NCI-H2107 treated with DMSO at 0.1 percent for 48 hours (cell line): ENCODE data around the gene TBC1D22A.

Experiments used
- DNase-seq: peaks from one replicate; lab custom pipeline; 2025; ENCODE audit not compliant: unreplicated experiment; lab: John Stamatoyannopoulos, UW

TBC1D22A gene, protein sequence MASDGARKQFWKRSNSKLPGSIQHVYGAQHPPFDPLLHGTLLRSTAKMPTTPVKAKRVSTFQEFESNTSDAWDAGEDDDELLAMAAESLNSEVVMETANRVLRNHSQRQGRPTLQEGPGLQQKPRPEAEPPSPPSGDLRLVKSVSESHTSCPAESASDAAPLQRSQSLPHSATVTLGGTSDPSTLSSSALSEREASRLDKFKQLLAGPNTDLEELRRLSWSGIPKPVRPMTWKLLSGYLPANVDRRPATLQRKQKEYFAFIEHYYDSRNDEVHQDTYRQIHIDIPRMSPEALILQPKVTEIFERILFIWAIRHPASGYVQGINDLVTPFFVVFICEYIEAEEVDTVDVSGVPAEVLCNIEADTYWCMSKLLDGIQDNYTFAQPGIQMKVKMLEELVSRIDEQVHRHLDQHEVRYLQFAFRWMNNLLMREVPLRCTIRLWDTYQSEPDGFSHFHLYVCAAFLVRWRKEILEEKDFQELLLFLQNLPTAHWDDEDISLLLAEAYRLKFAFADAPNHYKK

DNA sequence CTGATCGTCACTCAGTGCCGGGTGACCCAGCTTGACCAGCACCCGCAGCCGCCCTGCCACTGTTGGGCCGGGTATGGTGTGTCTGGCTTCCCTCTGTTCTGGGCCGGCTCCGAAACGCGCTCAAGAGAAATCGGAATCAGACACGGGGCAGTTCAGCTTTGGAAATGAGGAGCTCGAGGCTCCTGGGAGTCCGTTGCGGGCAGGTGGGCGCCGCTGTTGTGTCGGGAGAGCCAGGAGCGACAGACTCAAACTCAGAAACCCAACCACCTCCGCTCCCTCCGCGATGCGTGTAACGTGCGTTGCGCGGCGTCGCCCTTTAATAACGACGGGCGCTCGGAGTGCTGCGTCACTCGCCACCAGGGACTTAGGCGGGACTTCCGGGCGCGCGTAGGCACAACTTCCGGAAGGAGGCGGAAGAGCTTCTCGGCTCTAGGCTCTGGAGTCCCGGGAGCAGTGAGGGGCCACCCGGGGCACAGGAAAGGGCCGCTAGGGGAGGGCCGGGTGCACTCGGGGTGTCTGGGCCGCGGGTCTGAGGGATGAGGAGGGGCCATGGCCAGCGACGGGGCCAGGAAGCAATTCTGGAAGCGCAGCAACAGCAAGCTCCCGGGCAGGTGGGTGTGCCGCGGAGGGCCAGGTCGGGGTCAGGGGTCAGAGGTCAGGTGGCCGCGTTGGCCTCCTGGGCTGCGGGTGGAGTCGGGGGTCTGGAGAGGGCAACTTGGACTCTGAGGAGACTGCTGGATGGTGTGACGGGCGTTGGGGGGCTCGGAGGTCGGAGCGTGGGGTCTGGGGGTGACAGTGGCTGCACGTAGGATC is at the start of gene TBC1D22A:
TSS of gene TBC1D22A (plus strand) at position 413 of the 813 bp plus-strand sequence. CDS start at position 550, 137 bp downstream.
- peak; percentile 24 for DNase-seq

DNA sequence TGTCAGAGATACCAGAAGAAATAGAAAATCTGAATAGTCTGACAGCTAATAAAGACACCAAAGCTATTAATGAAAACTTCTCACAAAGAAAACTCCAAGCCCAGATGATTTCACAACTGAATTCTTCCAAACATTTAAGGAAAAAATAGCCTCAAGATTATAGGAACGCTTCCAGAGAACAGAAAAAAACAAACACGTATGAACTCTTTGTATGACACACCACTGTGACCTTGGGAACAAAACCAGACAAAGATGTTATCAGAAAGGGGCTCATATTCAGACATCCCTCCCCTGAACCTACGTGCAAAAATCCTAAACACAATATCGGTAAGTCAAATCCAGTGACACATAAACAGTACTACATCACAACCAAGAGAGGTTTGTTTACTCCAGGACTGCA is 47.9 kb upstream of the TBC1D22A start:
- DNase-seq = no peak

DNA sequence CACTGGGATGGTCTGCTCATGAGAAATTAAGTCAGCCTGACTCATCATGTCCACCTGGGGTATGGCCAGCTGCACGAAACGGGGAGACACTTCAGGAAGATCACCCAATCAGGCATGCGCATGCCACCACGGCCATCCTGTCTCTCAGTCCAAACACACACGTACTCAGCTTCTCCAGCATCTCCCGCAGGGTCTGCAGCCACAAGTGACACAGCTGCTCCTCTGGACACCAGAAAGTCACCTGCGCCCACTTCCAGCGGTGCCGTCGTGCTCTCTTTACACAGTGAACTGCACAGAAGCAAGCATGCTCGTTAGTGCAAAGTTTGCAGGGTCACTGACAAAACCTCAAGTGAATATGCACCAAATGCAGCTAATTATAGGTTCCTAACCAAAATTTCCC is 42.5 kb upstream of the TBC1D22A start:
- no peak for DNase-seq

DNA sequence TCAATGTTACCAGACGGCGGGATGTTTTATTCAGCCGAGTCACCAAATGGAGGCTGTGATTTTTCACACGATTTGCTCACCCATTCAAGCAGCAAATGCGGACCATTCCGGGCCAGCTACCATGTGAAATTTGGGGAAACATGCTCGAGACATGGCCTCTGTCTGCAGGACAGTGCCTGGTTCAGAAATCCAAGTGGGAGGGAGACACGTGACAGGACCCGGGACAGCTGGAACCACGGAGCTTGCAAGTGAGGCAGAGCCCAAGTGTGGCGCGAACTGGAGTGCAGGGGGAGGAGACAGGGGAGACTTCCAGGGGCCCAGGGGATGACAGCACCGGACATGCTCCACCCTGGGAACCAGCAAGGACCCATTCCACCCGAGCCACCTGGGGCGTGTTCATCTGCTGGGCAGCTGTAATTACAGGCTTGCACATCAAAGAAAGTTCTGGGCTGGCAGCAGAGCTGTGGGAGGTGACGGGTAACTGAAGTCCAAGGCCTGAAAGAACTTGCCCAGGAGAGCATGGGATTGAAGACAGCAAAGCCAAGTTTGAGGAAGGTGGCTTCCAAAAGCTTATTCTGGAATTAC is 40.9 kb upstream of the TBC1D22A start:
- DNase-seq = no peak

DNA sequence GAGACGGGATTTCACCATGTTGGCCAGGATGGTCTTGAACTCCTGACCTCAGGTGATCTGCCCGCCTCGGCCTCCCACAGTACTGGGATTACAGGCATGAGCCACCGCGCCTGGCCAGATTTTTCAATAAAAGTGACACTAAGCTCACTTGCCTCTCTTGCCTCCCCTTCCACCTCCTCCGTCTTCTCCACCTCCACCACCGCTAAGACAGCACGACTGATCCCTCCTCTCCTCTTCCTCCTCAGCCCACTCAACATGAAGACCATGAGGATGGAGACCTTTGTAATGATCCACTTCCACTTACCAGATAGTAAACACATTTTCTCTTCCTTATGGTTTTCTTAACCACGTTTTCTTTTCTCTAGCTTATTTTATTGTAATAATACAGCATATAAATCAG is 38.6 kb upstream of the TBC1D22A start:
- DNase-seq = no peak

DNA sequence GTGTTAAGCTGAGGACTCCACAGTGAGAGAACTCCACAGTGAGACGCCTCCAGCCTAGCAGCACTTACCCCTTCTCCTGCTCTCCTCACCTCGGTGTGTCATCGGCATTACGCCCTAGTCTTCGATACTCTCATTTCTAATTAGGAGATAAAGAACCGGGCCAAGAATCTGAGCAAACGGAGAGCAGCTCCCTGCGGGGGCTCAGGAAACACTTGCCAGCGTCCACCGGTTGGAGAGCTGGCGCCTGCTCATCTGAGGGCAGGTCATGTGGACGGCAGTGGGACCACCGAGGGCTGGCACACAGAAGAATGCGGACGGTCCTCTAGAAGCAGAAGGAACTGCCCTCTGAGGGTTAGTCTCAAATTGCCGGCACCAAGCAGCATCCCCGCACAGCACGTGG is 37.4 kb upstream of the TBC1D22A start:
- DNase-seq = no peak

DNA sequence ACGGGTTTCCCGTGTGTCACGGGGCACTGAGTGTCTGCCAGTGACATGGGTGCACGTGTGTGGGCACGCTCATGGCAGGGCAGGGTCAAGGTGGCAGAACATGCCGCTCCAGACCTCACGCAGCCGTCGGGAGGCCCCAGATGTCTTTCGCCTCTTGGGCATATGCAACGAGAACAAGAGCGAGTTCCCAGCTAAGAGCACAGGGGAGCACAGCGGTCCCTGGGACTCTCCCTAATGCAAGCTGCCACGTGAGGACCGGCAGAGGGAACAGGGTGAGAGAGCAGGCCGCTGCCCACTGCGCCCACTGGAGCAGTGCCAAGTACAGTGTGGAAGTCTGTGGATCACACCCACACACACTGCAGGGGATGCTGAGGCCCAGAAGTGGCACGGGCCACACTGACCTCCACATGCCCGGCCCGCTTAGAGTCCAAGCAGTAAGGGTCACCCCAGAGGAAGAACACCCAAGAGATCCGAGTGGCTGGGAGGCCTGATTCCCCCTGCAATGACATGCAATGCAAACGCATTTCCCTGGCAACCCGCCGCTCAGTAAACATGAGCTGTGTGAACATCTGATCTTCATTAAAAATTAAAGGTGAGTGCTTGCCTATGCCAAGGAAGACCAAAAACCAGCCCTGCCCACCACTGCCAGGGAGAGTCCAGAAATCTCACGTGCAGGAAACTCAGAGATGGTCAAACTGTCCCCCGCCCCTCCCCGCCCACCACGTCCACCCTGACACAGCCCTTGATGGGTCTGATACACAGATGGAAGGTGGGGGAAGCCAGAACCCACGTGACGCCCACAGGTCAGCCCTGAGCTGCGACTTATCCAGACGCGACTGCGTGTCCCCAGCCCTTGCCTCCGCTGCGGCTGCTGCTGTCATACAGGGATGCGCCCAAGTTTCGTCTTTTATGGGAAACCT is 36.1 kb upstream of the TBC1D22A start:
- DNase-seq = no peak

DNA sequence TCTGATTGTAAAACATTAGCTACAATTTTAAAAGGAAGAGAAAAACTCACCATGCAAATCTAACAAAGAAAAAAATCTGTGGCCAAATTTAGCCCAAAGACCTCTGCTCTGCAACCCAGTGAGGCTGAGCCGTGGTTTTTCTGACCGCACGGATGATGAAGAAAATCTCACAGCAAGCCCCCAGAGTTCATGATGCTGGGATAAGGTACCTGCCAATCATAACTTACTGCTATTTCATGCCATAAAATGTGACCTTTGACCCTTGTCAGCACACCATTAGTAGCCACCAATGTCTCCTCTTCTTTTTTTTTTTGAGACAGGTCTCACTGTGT is 35.5 kb upstream of the TBC1D22A start:
- no peak for DNase-seq

DNA sequence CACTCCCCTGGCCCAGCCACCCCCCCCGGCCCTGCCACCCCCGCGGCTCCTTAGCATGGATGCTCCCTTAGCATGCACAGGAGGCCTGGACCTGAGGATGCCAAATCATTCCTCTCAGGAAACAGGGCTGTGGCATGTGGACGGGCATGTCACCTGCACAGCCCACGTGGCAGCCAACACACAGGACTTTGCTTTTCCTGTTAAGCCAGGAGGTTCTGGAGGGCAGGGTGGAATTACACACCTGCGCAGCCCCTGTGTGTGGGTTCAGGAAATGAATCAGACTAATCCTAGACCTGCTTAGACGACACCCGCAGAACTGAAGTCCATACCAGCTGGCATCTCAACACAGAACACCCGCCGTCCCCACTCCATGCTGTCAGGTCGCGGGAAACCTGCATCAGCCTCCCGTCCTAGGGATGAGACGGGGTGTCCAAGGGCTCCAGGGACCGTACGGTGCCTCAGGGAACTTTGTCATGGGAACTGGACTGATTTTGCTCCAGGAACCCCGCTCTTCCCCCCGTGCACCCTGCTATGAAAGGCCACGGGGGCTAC is 34.6 kb upstream of the TBC1D22A start:
- DNase-seq = no peak

DNA sequence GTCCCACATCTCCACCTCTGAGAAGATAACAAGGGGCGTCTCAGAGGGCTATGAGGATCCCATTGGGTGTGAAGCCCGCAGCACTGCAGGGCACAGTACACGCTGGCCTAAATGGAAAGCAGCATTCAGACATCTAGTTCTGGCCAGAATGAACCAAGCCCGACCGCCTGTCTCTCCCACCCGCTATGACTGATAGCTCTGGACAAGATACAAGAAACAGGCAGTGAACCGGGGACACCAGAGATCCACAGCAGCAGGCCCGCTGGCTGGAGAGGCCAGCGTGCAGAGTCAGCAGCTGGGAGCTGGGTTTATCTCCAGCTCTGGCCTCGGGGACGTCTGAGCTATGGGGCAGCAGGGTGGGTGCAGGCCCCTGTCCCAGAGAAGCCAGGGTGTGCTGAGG is 34.0 kb upstream of the TBC1D22A start:
- DNase-seq = no peak

DNA sequence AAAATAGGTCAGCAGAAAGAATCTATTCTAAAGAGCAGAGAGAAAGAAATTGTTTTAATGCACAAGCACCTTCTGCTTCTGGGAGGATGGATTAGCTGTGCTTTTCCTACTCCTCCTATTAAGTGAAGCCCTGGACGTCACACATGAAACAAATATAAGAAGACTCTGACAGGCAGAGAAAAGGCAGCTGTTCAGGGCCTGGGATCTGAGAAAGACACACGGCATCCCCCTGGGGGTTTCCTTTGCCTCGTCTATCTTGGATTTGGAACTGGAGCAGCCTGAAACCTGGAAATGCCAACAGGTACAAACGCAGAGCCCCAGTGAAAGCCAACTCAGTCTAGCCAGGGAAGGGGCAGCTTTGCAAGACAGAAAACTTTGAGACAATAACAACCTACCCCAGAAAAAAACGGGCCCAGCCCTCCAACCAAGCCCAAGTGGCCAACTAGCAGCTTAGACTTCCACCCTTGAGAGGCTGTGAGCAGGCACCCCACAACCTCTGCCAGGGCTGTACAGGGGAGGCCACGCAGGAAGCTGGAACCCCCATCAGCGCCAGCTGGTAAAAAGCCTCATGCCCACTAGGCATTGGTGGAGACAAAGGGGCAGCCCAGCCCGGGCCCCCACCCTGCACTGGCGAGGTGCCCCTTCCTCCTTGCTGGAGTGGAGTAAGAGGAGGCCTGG is 31.7 kb upstream of the TBC1D22A start:
- DNase-seq = no peak

DNA sequence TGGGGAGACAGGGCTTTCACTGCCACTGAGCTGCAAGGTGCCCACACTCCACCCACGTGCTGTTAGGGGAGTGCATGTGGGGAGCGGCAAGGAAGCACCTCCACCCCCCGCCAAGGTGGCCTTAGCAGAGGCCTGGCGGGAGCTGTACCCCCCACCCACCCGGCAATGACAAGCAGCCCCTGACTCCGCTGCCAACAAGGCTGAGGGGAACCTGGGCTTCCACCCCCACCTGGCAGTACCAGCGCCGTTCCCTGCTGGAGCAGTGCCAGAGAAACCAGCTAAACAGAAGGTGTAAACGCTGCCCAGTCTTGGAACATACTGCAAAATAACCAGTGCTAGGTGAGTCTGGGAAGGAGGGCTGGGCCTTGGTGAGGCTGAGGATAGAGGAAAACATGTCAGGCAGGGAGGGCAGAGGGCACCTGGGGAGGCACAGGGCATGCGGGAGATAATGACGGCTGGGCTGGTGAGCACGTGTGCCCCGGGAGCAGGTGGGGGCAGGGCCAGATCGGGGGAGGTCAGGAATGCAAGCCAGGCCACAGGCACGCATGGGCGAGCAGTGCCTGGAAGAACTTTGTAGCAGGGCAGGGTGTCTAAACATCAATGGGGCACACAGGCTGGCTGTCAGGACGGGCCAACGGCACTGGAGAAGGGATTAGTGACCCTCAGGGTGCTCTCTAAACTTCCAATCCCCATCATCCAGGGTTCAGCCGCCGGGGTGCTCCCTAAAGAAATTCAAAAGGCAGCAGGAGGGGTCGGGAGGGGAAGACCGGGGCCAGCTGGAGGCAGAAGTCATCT is 31.0 kb upstream of the TBC1D22A start:
- DNase-seq = no peak

DNA sequence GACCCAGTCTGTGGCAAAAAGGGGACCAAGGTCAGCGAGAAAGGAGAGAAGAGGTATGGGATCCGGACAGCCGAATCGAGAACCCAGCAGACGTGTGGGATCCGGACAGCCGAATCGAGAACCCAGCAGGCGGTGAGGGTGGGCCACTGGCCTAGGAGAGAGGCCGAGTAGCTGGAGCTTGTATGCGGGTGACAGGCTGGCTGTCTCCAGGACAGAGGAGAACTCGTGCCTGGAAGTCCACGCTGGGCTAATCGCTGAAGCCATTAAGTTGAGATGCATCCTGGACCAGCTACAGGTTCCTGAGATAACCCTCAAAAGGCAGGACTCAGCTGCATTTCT is 30.4 kb upstream of the TBC1D22A start:
- no peak for DNase-seq

DNA sequence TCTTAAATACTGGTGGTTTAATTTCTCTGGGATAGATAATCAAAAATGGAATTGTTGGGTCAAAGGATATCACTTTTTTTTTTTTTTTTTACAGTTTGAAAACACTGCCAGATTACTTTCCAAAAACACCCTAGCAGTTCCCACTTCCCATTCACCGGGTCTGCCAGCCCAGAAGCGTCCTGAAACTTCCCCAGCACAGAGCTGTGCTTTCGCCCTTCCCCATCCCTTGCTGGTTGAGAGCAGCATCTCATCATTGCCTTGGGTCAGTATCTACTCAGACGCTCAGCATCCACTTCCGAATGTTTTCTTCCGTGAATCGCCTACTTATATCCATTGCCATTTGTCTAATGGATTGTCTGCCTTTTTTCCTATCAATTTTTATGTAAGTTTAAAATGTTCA is 29.9 kb upstream of the TBC1D22A start:
- DNase-seq = no peak

DNA sequence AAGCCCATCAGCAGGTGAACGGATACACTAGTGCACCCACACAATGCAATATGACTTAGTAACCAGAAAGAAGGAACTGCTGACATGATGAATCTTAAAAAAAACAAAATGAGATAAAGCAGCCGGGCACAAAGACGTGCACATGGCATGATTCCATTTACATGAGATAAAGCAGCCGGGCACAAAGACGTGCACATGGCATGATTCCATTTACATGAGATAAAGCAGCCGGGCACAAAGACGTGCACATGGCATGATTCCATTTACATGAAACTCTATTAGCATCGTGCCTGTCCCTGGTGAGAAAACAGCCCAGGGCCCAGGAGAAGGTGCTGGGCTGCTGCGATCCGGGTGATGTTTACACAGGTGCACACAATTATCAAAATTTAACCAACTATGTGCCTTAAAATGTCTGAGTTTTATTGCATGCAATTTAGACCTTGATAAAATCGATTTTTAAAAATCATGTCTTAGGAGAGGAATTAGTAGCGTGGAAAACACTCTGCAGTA is 28.2 kb upstream of the TBC1D22A start:
- peak; percentile 31 for DNase-seq

DNA sequence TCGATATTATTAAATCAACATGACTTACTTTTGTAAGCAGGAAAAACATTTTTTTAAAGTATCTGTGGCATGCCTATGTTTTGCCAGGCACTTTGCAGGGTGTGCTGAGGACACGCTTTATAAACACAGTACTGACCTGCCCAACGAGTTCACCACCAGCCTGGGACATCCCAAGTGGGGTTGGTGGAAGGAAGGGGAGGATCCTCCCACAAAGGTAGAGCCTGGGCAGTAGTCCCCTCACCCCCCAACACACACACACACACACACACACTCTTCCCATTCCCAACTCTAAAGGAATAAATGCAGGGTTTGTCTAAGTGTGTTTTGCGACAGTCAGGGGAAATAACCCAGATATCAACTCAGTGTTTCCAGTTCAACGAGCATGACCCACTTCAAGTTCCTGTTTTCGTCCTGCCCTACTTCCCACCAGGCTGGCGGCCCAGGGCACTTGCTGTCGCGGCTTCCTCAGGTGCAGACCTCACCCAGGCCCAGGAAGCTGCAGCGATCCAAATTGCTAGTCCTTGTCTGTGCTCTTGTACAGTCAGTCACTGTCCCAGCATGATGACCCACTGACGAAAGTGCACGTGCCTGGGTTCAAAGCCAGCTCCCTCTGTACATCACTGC is 27.5 kb upstream of the TBC1D22A start:
- DNase-seq = peak; percentile 9

DNA sequence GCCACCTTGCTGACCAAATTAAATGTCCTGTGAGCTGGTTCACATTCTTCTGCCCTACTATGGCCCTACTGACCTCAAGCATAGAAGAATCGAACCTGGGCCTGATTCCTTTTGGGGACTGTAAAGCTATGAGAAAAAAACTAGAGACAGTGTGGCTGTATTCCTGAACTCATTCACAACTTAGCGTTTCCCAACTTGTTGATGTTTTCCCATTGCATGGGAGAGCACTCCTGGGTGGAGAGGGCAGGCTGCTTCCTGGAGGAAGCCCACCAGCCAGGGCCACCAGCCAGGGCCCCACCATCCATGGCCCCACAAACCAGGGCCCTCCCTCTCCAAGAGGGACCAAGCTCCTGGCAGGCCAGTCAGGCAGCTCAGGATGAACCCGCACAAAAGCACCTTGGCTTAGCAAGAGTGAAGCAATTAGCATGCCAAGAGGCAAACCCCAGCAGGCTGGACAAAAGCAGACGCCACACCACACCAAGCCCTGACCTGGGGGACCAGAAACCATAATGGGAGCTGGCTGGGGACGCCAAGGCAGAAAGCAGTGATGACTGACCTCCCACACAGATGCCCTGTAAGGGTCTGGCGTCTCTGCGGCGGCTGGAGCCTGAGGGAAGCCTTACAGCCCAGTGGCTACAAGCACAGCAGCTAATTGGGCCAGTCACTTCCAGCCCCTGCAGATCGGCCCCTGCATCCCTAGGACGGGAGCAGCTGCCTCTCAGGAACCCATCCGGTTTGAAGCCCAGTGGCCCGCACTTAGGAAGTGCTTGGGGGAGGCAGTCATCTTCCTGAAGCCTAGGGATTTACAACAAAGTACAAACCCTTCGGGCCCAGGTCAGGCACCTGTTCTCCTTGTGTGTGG is 26.5 kb upstream of the TBC1D22A start:
- DNase-seq = no peak

DNA sequence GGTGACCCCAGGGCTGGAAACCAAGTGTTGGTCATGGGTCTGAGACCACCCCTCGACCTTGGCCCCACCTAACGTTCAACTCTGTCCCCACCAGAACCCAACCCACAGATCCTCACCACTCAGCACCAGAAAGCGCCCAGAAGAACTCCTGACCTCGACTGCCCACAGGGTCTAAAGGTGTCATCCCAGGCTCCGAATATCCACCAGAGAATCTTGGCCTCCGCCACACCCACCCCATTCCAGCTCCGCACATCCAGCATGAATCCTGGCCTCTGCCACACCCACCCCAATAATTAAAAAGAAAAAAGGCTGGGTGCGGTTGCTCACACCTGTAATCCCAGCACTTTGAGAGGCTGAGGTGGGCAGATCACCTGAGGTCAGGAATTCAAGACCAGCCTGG is 25.7 kb upstream of the TBC1D22A start:
- DNase-seq = no peak
